HT1080 (cell line): Measurements from ENCODE around the gene SNX14. TPM values are rescaled to one million over a fixed set of nuclear protein-coding genes. Genes with fewer than 3 reads are reported as not detected.
"Not testable (repeated sequence)": the region's sequence is repeated elsewhere in the genome, so short reads cannot be mapped to it uniquely, and the experiment has no call there.

Source experiments
- DNase-seq: peaks from one replicate; pipeline ENCODE4 v3.0.0-alpha.2; 2015; ENCODE audit warnings: low read depth
- total RNA-seq: library from RNA; depleted of rRNA; stranded (reverse); fragments of >200 nt; shearing (Covaris generic); gene quantifications from 2 replicates; pipeline ENCODE4 v1.2.3, GENCODE V29; 2014

Gene SNX14
- total RNA-seq, 1 experiment from 2014 or later = 86.3 TPM

GRCh38 chr6:85585741-85586140 is 7.9 kb downstream of the SNX14 start:
- DNase-seq = no peak

GRCh38 chr6:85582832-85583231 is 10.8 kb downstream of the SNX14 start:
- DNase-seq = not testable (repeated sequence)

- no peak for DNase-seq
Observed at GRCh38 chr6:85581572-85581971, 12.1 kb downstream of the SNX14 start.

- DNase-seq = peak; percentile 81
Observed at GRCh38 chr6:85580878-85581267, 12.8 kb downstream of the SNX14 start.

GRCh38 chr6:85580118-85580877 is 13.4 kb downstream of the SNX14 start:
- DNase-seq = peak; percentile 39

GRCh38 chr6:85579581-85579980 is 14.1 kb downstream of the SNX14 start:
- no peak for DNase-seq

GRCh38 chr6:85576476-85576875 is 17.2 kb downstream of the SNX14 start:
- no peak for DNase-seq

- DNase-seq = peak; percentile 55
Observed at GRCh38 chr6:85574932-85575598, 18.6 kb downstream of the SNX14 start.

GRCh38 chr6:85569323-85569722 is 24.3 kb downstream of the SNX14 start:
- peak; percentile 56 for DNase-seq

GRCh38 chr6:85568411-85568810 is 25.2 kb downstream of the SNX14 start:
- DNase-seq = no peak

- DNase-seq = no peak
Observed at GRCh38 chr6:85565736-85566135, 27.9 kb downstream of the SNX14 start.

GRCh38 chr6:85564223-85564622 is 29.4 kb downstream of the SNX14 start:
- not testable (repeated sequence) for DNase-seq

- DNase-seq = peak; percentile 45
Observed at GRCh38 chr6:85561750-85562357, 31.8 kb downstream of the SNX14 start.

- DNase-seq = no peak
Observed at GRCh38 chr6:85556992-85557668, 36.5 kb downstream of the SNX14 start.

- DNase-seq = no peak
Observed at GRCh38 chr6:85552652-85553051, 41.0 kb downstream of the SNX14 start.

- peak; percentile 20 for DNase-seq
Observed at GRCh38 chr6:85551264-85551663, 42.4 kb downstream of the SNX14 start.

GRCh38 chr6:85547719-85548118 is 45.9 kb downstream of the SNX14 start:
- DNase-seq = no peak

GRCh38 chr6:85544776-85545175 is 48.9 kb downstream of the SNX14 start:
- no peak for DNase-seq

GRCh38 chr6:85537055-85537494 is 56.6 kb downstream of the SNX14 start:
- peak; percentile 15 for DNase-seq

GRCh38 chr6:85524281-85524680 is 69.4 kb downstream of the SNX14 start:
- DNase-seq = not testable (repeated sequence)

- peak; percentile 23 for DNase-seq
Observed at GRCh38 chr6:85516168-85516567, 77.5 kb downstream of the SNX14 start.
